H4 (cell line): ENCODE data around the gene TMEM45A. TPM values are rescaled to one million over a fixed set of nuclear protein-coding genes. Genes with fewer than 3 reads are reported as not detected.
"Not testable (repeated sequence)": the region's sequence is repeated elsewhere in the genome, so short reads cannot be mapped to it uniquely, and the experiment has no call there.

ENCODE experiments used
- DNase-seq: peaks from one replicate; pipeline ENCODE4 v3.0.0-alpha.2; 2015; ENCODE audit warnings: low spot score
- total RNA-seq: library from RNA; depleted of rRNA; stranded (reverse); fragments of >200 nt; shearing (Covaris generic); gene quantifications from 2 replicates; pipeline ENCODE4 v1.2.3, GENCODE V29; 2014

Gene TMEM45A
- total RNA-seq, 1 experiment from 2014 or later = 31.6 TPM

DNA sequence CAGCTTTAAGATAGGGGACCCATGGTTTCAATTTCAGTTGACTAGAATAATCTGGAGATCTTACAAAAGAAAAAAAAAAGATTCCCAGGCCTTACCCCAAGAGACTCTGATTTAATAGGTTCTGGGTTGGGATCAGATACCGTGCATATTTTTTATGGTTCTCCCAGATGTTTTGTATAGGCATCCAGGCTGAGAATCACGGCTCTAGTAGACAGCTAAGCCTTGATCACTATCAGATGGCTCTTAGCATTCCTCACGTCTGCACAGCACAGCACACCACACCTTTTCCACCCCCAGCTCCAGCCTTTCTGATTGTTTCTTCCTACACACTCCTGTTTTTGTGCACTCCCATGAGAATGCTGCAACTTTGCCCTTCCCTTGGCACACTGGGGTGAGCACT, 40.8 kb downstream of the TMEM45A start:
- no peak for DNase-seq

DNA sequence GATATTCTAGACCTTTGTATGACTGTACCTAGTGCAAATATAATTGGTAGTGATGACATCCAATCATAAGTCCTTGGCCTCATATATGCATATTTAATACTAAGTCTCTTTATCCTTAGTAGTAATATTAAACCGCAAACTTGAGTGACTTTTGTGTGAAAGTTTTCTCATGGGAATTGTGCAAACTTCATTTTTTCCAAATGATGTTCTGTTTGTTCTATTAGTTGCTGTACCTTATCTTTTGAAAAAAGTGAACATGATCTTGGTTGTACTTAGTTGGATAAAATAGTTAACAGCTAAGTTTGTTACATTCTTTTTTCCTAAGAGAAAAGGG, 43.2 kb downstream of the TMEM45A start:
- no peak for DNase-seq

GRCh38 chr3:100536093-100536492, 43.7 kb downstream of the TMEM45A start:
- no peak for DNase-seq

GRCh38 chr3:100537646-100538338, 45.4 kb downstream of the TMEM45A start:
- no peak for DNase-seq

- DNase-seq = no peak
These were observed 45.9 kb downstream of the TMEM45A start for GRCh38 chr3:100538339-100538706.

DNA sequence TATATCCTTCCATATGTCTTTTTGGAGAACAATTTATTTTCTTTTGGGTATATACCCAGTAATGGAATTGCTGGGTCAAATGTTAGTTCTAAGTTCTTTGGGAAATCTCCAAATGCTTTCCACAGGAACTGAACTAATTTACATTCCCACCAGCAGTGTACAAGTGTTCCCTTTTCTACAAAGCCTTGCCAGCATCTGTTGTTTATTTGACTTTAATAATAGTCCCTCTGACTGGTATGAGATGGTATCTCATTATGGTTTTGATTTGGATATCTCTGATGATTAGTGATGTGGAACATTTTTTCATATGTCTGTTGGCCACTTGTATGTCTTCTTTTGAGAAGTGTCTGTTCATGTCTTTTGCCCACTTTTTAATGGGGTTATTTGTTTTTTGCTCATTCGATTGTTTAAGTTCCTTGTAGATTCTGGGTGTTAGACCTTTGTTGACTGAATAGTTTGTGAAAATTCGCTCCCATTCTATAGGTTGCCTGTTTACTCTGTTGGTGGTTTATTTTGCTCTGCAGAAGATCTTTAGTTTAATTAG, 48.4 kb downstream of the TMEM45A start:
- DNase-seq = no peak

- DNase-seq = not testable (repeated sequence)
These were observed 49.0 kb downstream of the TMEM45A start for GRCh38 chr3:100541428-100541827.

DNA sequence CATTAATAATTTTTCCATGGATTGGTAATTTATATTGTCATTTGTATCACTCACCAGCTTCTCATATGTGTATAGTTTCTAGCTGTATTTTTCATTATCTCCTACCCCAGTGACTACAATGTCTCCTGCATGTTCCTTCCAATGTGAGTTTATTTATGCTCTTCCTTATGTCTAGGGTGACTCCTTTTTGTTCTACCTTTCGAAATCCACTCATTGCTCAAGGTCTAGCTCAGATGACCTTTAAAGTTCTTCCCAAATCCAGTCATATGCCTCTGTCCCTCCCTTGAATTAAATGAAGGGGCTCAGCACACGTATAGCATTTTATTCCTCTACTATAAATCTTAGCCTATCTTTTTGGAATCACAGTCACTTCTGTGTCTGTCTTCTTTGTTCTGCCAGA, 53.0 kb downstream of the TMEM45A start:
- DNase-seq = no peak

GRCh38 chr3:100546020-100546744, 53.8 kb downstream of the TMEM45A start:
- DNase-seq = no peak

GRCh38 chr3:100548053-100548452, 55.6 kb downstream of the TMEM45A start:
- no peak for DNase-seq

- no peak for DNase-seq
These were observed 61.4 kb downstream of the TMEM45A start for GRCh38 chr3:100553618-100554372.

DNA sequence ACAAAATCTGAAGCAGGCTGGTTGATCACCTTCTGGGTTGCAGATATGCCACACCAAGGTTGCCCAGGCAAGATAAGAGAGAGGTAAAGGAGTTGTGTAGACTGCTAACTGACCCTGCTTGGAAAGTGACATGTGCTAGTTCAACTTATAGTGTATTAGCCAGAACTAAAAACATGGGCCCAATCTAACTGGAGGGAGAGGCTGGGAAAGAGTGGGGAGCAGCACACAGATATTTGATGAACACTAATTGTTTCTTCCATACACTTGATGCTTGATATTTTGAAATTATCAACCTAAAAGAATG, 61.9 kb downstream of the TMEM45A start:
- no peak for DNase-seq

GRCh38 chr3:100556673-100557310, 64.4 kb downstream of the TMEM45A start:
- no peak for DNase-seq

DNA sequence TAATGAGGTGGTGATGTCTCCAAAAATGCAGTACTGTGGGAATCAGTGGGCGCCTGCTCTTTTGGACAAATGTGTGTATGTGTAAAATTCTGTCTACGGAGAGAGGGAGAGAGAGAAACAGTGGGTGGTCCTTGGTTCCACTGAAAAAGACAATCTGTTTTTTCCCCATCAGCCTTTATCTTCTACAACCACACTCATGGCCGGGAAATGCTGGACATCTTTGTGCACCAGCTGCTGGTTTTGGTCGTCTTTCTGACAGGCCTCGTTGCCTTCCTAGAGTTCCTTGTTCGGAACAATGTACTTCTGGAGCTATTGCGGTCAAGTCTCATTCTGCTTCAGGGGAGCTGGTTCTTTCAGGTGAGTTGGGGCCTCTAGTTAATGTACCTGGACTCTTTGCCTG, 65.8 kb downstream of the TMEM45A start:
- DNase-seq = no peak

DNA sequence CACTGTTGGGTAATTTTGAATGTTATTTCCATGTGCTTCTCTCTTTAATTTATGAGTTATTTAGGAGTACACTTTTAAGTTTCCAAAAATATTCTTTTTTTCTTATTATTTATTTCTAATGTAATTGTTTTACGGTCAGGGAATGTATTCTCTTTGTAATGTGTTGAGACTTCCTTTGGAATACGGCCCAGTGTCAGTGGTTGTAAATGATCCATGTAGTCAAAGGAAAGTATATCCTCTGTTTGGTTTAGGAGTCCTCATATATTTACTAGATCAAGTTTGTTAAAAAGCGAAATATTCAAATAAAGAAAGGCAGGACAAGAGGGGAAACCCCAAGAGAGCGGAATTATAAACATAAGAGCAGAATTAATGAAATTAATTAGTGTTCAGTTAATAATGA, 68.0 kb downstream of the TMEM45A start:
- no peak for DNase-seq

DNA sequence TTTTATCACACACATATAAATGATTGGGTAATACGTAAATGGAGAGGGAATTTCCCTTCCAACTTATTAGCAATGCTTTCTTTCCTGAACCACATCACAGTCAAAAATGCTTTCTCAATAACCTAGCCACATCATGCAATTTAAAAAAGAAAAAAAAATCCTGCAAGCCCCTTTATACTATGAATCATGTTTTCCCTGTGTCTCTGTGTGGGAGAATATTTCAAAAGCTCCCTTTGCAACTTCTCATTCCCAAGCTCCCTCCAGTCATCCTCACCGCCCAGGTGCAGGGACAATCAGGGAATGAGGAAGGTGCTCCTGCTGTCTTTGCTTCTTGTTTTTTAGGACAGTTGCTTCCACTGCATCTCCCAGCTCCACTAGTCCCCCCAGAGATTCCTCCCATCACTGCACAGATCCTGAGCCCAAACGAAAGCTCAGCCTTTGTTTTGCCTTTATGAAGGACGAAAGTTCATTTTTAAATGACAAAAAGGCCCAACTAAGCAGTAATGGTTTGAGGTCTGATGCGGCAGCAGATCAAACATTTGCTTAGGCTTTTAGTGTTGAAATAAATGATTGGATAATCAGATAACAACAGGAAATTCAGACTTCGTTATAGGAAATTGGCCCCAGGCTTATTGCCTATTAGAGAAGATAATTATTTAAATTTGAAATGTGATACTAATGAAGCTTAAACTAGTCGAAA, 69.2 kb downstream of the TMEM45A start:
- DNase-seq = no peak

DNA sequence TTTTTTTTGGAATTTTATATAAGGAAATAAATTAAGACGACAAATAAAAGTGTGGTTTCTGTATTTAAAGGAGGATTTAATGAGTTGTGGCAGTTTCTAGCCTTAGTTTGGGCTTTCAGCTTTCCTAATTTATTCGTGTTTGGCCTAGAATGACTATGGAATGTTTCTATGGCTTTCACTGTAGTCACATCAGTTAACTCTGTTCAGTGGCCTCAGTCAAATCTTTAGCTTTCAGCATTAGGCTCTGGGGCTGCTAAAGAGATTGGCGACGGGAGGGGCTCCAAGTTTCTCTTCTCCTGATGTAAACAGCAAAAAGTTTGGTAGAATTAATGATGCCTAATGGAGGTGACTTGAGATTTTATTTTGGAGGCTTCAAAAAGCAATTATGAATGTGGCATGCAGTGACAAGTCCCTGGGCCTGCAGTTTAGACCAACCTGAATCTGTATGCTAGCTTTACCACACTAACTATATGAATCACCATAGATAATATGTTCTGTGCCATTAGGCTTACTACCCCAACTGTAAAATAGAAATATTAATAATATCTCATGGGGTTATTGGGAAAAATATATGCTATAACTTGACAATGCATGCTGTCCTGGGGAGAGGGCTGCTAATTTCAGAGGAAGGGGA, 69.9 kb downstream of the TMEM45A start:
- no peak for DNase-seq

DNA sequence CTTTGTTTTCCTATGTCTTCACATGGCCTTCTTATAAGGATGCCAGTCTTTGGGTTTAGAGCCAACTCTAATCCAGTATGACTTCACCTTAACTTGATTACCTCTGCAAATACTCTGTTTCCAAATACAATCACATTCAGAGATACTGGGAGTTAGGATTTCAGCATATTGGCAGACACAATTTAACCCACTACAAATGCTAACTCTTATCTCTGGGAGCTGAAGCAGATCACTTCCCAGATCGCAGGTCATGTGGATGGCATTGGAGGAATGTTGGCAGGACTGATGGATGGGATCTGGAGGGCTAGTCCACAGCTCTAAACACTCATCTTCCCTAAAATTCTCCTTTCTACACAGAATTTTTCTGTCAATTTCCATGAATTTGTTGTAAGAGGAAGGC, 70.8 kb downstream of the TMEM45A start:
- DNase-seq = no peak

GRCh38 chr3:100563652-100564211, 71.3 kb downstream of the TMEM45A start:
- no peak for DNase-seq

DNA sequence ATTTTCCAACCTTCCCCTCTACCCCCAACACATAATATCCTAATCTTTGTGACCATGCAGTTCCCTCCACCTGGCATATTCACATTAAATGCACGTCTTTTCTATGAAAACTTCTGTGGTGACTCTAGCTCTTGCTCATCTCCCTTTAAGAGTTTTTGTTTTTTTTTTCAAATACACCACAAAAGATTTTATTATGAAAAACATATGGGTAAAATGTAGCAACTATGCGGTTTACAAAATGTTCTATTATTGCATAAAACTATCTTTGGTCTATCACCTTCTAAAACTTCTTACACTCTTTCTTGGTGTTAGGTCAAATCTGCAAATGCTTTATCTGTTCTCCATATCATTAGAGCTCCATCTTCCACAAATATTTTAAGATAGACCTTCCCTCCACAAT, 78.4 kb downstream of the TMEM45A start:
- no peak for DNase-seq

- DNase-seq = no peak
These were observed 82.1 kb downstream of the TMEM45A start for GRCh38 chr3:100574536-100574935.
